NB4 (cell line): Measurements from ENCODE around the gene SYCP2.

Source experiments
- DNase-seq: peaks from one replicate; pipeline ENCODE4 v3.0.0; 2010; ENCODE audit warnings: low read depth
- H3K4me3 ChIP-seq: one replicate; pipeline ENCODE4 v1.5.1; 2011; ENCODE audit warnings: mild to moderate bottlenecking, low read depth, low read length, moderate library complexity
- MAX ChIP-seq: IDR thresholded peaks from 2 replicates; pipeline ENCODE4 v1.6.1; 2011; ENCODE audit warnings: low read depth, low read length
- MYC ChIP-seq: IDR thresholded peaks from 2 replicates; pipeline ENCODE4 v1.6.1; 2011; ENCODE audit warnings: low read depth, low read length
- POLR2A ChIP-seq: IDR thresholded peaks from 2 replicates; pipeline ENCODE4 v1.6.1; 2011; ENCODE audit warnings: mild to moderate bottlenecking; ENCODE audit not compliant: insufficient read length; ENCODE audit errors: extremely low read depth
- TF ChIP-seq, protein P1 (sequence below): IDR thresholded peaks from one replicate; pipeline ENCODE4 v1.5.1; 2012; ENCODE audit warnings: low read depth, low read length

Gene SYCP2, protein sequence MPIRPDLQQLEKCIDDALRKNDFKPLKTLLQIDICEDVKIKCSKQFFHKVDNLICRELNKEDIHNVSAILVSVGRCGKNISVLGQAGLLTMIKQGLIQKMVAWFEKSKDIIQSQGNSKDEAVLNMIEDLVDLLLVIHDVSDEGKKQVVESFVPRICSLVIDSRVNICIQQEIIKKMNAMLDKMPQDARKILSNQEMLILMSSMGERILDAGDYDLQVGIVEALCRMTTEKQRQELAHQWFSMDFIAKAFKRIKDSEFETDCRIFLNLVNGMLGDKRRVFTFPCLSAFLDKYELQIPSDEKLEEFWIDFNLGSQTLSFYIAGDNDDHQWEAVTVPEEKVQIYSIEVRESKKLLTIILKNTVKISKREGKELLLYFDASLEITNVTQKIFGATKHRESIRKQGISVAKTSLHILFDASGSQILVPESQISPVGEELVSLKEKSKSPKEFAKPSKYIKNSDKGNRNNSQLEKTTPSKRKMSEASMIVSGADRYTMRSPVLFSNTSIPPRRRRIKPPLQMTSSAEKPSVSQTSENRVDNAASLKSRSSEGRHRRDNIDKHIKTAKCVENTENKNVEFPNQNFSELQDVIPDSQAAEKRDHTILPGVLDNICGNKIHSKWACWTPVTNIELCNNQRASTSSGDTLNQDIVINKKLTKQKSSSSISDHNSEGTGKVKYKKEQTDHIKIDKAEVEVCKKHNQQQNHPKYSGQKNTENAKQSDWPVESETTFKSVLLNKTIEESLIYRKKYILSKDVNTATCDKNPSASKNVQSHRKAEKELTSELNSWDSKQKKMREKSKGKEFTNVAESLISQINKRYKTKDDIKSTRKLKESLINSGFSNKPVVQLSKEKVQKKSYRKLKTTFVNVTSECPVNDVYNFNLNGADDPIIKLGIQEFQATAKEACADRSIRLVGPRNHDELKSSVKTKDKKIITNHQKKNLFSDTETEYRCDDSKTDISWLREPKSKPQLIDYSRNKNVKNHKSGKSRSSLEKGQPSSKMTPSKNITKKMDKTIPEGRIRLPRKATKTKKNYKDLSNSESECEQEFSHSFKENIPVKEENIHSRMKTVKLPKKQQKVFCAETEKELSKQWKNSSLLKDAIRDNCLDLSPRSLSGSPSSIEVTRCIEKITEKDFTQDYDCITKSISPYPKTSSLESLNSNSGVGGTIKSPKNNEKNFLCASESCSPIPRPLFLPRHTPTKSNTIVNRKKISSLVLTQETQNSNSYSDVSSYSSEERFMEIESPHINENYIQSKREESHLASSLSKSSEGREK (N-terminal part only)

GRCh38 chr20:59933296-59933848 is at the start of gene SYCP2:
TSS of gene SYCP2 (minus strand) at chr20:59933637. CDS start at chr20:59922413, 11,224 bp downstream.
- H3K4me3 ChIP-seq, result no peak within 1 kb of the TSS
- no peak for TF ChIP-seq POLR2A
- TF ChIP-seq, protein P1, sequence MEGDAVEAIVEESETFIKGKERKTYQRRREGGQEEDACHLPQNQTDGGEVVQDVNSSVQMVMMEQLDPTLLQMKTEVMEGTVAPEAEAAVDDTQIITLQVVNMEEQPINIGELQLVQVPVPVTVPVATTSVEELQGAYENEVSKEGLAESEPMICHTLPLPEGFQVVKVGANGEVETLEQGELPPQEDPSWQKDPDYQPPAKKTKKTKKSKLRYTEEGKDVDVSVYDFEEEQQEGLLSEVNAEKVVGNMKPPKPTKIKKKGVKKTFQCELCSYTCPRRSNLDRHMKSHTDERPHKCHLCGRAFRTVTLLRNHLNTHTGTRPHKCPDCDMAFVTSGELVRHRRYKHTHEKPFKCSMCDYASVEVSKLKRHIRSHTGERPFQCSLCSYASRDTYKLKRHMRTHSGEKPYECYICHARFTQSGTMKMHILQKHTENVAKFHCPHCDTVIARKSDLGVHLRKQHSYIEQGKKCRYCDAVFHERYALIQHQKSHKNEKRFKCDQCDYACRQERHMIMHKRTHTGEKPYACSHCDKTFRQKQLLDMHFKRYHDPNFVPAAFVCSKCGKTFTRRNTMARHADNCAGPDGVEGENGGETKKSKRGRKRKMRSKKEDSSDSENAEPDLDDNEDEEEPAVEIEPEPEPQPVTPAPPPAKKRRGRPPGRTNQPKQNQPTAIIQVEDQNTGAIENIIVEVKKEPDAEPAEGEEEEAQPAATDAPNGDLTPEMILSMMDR, result no peak
- TF ChIP-seq MAX, result no peak
- TF ChIP-seq MYC, result no peak
- DNase-seq, result no peak

DNA sequence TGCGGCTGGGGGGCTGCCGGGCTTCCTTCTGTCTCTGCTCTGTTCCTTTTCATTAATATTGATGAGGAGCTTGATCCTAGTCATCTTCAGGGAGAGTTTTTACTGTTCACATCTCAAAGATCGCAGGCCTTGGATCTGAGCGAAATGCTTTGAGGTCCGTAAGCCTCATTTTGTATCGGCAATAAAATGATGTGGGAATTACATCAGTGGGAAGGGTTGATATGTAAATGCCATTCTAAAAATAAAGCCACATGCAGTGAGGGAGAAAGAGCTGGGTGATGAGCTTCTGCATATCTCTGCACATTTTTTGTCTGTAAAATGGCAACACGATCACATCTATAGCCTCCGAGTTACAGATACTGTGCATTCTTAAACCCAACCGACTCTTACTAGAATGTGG is 49.6 kb upstream of the SYCP2 start:
- TF ChIP-seq POLR2A, result no peak
- TF ChIP-seq, protein P1, result no peak
- no peak for TF ChIP-seq MAX
- TF ChIP-seq MYC, result no peak
- no peak for DNase-seq
- H3K4me3 ChIP-seq, result no peak overlapping the region

- no peak overlapping the region for H3K4me3 ChIP-seq
- no peak for DNase-seq
- TF ChIP-seq MAX (no peak), MYC (no peak), POLR2A (no peak)
- TF ChIP-seq, protein P1, result no peak
Observed at GRCh38 chr20:59977086-59977485, 43.6 kb upstream of the SYCP2 start.

DNA sequence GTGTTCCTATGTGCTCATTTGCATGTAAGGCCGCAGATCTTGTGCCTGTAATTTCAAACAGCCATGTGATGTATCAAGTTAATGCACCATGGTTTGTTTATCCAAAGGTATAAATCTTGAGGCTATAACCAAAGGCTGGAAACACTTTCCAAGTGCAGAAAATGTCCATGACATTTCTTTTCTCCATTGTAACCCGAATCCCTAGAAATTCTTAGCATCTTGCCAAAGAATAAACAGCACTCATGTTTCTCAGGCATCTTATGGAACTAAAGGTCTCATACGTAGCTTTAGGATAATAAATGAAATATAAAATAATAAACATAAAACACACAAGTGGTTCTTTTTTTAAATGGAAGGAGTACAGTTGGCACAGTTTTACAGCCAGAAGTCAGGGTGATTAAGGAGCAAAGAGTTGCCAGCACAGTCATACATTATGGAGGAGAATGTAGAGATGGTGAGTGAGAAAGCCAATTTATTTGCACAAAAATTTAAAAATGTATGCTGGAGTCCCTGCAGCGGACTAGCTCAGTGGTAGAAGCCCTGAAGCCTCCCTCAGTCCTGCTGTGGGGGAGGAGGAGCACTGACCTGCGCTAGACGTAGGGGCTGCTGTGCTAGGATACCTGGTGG is 42.8 kb upstream of the SYCP2 start:
- TF ChIP-seq MAX, result no peak
- TF ChIP-seq POLR2A, result no peak
- TF ChIP-seq, protein P1, result no peak
- no peak for DNase-seq
- H3K4me3 ChIP-seq, result no peak overlapping the region
